Temporal lobe (tissue), 2 donors: ENCODE results near the gene BTBD1. TPM values are rescaled to one million over a fixed set of nuclear protein-coding genes. Genes with fewer than 3 reads are reported as not detected.

Experiments
- small RNA-seq: library from RNA; depleted of rRNA; stranded (forward); fragments of <200 nt; gene quantifications from one replicate; pipeline ENCODE3, GENCODE V24; 2014; ENCODE audit warnings: low replicate concordance
- total RNA-seq: library from RNA; depleted of rRNA; stranded (reverse); fragments of >200 nt; gene quantifications from one replicate; pipeline ENCODE4 v1.2.3, GENCODE V29; 2014

BTBD1 gene
- total RNA-seq, 1 donor from 2014 or later: 136 TPM

Small RNA genes lying within 50 kb of the gene (small RNA-seq; reads per million reads assigned to genes)
- gene MIR4515: not detected

Other genes starting within 250 kb of the BTBD1 start
- 31.2 TPM for gene HOMER2, start 114.5 kb downstream of the BTBD1 start, total RNA-seq
- 21.9 TPM for gene RAMAC, start 81.0 kb downstream of the BTBD1 start, total RNA-seq
- 6.1 TPM for gene C15orf40, start 55.6 kb downstream of the BTBD1 start, total RNA-seq
- 27.3 TPM for gene TM6SF1, start 40.4 kb upstream of the BTBD1 start, total RNA-seq
- 119 TPM for gene HDGFL3, start 140.6 kb upstream of the BTBD1 start, total RNA-seq
- gene BNC1, start 217.4 kb upstream of the BTBD1 start, total RNA-seq: under 0.01 TPM